Measurements from ENCODE around the gene AFG3L2.

Gene AFG3L2

DNA sequence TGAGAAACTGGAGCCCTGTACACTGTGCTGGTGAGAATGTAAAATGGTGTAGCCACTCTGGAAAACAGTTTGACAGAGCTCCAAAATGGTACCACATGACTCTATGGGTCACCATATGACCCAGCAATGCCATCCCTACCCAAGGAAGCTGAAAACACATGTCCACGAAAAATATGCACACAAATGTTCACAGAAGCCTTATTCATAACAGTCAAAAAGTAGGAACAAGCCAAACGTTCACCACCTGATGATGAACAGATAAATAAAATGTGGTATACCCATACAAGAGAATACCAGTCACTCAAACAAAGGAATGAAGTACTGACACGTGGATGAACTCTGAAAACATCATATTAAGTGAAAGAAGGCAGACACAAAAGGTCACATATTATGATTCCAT, 4.6 kb downstream of the AFG3L2 start:
- intact Hi-C loops (cut with DNase I) = no loop called here
- peak in 1 of 42 donors; percentile 17 for DNase-seq

DNA sequence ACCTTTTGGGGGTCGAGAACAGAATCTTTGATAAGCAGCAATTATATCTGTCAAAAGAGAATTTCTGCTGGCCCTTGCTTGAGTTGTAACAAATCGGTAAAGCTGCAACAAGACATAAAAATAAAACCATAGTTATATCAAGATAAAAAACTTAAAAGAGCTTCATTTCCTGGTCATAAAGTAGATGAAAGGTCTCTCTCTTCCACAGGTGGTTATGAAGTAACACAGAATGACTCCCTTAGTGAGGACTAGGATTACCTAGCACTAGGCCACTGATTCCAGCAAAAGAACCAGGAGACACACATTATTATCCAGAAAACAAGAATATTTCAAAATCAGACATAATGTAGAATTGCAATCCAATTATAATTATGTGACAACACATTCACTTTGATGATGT, 5.4 kb downstream of the AFG3L2 start:
- no peak for DNase-seq
- intact Hi-C loops (cut with DNase I) = no loop called here

- DNase-seq = no peak
- intact Hi-C loops (cut with DNase I) = no loop called here
These were observed 7.8 kb downstream of the AFG3L2 start for GRCh38 chr18:12369211-12369610.

DNA sequence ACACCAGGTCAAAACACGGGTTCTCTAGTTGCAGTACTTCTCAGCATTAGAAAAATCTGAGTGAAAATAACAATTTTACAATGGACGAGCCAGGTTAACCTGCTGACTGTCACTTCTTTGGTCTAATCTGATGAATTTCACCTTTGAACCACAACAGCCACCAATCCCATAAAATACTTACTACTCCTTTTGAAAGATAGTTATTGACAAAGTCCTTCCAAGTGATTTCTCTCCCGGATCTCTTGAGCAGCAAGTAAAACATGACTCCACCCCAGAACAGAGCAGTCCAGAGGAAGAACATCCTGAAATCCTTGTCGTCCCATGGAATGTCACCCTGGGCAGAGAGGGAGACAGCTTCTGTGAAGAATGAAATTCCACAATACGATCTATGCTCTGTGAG, 10.2 kb downstream of the AFG3L2 start:
- intact Hi-C loops (cut with DNase I) = no loop called here
- peak in 2 of 42 donors; percentile 26 to 36 for DNase-seq

- peak in 10 of 42 donors; percentile 11 to 51 (median 26) for DNase-seq
These were observed 10.6 kb downstream of the AFG3L2 start for GRCh38 chr18:12366379-12366778.

GRCh38 chr18:12362473-12363174, 14.4 kb downstream of the AFG3L2 start:
- peak in 7 of 42 donors; percentile 8 to 62 (median 18) for DNase-seq
- intact Hi-C loops (cut with DNase I) = no loop called here

More at GRCh38 chr18:12366379-12366778, 10.6 kb downstream of the AFG3L2 start:
- intact Hi-C loops (cut with DNase I) = no loop called here

DNA sequence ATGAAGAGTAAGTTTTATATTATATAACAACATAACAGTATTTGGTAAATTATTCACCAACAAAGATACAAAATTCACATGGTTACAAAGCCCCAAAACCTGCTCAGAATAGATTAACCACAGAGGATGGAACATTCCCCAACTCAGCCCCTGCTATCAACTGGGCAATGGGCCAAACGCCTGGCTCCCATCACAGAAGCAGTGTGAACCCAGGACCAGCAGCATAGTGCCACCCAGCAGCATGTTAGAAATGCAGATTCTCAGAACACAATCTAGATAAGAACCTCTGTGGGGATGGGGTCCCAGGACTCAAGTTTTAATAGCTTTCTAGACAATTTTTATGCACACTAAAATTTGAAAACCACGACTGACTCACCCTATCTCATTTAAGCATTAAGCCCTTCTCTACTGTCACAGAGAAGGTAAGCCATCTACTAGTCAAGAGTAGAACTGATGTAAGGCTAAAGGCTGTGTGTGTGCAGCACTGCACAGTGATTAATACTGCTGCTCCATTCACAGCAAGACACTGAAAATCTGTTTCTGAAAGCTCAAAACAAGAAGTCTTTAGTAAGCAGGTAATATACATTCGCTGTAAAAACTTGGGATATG, 15.2 kb downstream of the AFG3L2 start:
- DNase-seq = peak in 6 of 42 donors; percentile 11 to 65 (median 36)
- intact Hi-C loops (cut with DNase I) = no loop called here

GRCh38 chr18:12359515-12359927, 17.5 kb downstream of the AFG3L2 start:
- intact Hi-C loops (cut with DNase I) = no loop called here
- DNase-seq = no peak

GRCh38 chr18:12352188-12352587, 24.8 kb downstream of the AFG3L2 start:
- intact Hi-C loops (cut with DNase I) = no loop called here
- DNase-seq = no peak

- intact Hi-C loops (cut with DNase I) = no loop called here
- no peak for DNase-seq
These were observed 29.1 kb downstream of the AFG3L2 start for GRCh38 chr18:12347895-12348294.

- intact Hi-C loops (cut with DNase I) = no loop called here
- no peak for DNase-seq
These were observed 30.8 kb downstream of the AFG3L2 start for GRCh38 chr18:12346240-12346565.

DNA sequence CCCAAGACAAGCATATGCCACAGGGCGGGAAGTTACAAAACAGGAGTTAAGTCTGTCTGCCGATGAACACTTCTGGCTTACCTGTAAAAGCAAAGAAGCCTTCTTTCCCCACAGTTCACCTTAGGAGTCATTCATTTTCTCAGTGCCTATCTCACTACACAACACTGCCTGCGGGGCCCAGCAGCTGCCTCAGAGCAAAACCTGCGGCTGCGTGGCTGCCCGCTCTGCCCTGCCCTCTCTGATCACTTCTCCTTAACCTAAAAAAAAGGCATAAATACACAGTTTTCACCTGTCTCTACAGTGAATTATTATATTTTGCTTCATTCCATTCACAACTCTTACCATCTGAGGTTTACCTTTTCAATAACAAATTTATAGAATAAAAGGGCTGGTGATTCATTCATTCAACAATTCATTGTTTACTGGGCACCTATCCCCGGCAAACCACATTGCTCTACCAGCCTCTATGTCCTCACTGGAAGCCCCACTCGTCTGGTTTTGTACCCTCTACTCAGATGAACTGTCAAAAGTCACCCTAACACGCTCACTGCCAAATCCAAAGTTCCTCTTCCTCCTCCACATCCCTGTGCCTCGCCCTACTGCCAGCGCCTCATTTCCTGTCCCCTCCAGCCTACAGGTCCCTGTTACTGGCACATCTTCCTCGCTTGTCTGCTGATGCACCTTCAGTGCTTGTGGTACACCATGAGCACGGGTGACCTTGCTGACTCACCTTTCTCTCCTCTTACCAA, 31.4 kb downstream of the AFG3L2 start:
- intact Hi-C loops (cut with DNase I) = no loop called here
- peak in 30 of 42 donors; percentile 12 to 69 (median 39) for DNase-seq

DNA sequence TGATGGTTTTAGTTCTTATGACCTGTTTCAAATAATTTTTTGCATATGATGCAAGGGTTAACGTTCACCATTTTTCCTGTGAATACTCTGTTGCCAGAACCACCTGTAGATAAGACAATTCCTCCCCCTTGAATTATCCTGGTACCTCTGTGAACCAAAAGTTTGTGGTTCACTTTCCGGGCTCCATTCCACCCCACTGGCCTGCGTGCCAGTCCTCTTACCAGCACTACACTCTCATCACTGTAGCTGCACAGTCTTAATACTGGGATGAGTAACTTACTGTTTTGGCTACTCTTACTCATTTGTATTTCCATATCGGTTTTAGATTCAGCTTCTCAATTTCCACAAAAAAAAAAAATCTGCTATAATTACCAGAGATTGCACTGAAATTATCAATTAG, 34.4 kb downstream of the AFG3L2 start:
- intact Hi-C loops (cut with DNase I) = no loop called here
- no peak for DNase-seq

DNA sequence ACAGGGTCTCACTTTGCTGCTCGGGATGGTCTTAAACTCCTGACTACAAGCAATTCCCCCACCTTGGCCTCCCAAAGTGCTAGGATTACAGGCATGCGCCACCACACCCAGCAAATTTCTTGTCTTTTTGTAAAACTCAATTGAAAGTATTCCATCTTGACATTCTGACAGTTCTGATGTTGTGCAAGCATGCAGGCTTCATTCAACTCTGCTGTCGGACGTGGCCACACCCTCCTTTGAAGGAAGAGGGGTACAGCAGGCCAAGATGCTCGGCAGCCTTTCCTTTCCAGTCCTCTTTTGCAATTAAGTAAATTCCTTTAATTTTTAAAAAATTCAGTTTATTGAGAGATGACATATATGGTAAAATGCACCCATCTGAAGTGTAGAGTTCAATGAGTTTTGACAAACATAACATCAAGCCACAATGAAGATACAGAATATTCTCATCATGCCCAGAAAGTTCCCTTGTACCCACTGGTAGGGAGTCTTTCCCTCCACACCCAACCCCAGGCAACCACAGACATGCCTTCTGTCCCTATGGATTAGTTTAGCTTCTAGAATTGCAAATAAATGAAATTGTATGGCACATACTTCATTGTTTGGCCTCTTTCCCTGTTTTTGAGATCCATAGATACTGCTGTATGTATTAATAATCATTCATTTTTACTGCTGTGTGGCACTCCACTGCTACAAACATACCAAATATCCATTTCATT, 35.9 kb downstream of the AFG3L2 start:
- intact Hi-C loops (cut with DNase I) = no loop called here
- no peak for DNase-seq

DNA sequence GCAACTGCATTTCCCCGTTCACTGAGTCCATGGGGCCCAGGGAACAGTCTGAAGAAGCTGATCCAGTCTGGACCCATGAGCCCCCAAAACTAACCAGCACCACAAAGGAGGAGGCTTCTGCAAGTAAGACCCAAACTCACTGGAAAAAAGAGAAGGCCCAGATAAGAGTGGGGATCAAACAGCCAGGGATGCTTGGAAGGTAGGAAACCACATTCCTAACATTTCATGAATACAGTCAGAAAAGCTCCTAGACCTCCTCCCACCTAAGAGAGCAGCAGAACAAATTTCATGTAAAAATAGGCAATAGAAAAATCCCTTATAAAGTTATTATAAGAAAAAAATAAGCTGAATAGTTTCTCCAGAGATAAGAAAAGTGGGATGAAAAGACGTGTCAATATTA, 38.6 kb downstream of the AFG3L2 start:
- DNase-seq = no peak
- intact Hi-C loops (cut with DNase I) = no loop called here

- peak in 2 of 42 donors; percentile 1 to 22 for DNase-seq
- intact Hi-C loops (cut with DNase I) = no loop called here
These were observed 40.1 kb downstream of the AFG3L2 start for GRCh38 chr18:12336887-12337286.

GRCh38 chr18:12336171-12336613, 40.8 kb downstream of the AFG3L2 start:
- peak in 2 of 42 donors; percentile 3 to 34 for DNase-seq
- intact Hi-C loops (cut with DNase I) = no loop called here

DNA sequence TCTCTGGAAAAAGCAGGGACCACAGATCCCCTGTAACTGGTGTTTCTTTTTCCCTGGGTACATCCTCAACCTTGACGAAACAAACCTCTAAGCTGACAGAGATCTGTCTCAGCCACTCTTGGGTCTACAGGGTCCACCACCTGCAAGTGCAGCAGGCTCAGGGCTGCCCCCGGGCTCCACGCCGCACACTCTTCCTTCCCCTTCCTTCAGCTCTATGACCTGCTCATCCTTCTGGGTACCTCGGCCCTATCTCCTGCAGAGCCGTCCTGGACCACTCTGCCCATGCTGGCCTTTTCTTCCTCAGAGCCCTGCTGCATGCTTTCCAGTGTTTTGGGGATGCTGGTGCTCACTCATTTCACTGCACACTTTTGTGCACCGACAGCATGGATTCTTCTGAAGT, 41.5 kb downstream of the AFG3L2 start:
- peak in 3 of 42 donors; percentile 2 to 24 (median 15) for DNase-seq
- intact Hi-C loops (cut with DNase I) = no loop called here

- intact Hi-C loops (cut with DNase I) = no loop called here
- peak in 1 of 42 donors; percentile 2 for DNase-seq
These were observed 42.2 kb downstream of the AFG3L2 start for GRCh38 chr18:12334863-12335262.
